ENCODE results near the gene TMEM8B.

Gene TMEM8B

DNA sequence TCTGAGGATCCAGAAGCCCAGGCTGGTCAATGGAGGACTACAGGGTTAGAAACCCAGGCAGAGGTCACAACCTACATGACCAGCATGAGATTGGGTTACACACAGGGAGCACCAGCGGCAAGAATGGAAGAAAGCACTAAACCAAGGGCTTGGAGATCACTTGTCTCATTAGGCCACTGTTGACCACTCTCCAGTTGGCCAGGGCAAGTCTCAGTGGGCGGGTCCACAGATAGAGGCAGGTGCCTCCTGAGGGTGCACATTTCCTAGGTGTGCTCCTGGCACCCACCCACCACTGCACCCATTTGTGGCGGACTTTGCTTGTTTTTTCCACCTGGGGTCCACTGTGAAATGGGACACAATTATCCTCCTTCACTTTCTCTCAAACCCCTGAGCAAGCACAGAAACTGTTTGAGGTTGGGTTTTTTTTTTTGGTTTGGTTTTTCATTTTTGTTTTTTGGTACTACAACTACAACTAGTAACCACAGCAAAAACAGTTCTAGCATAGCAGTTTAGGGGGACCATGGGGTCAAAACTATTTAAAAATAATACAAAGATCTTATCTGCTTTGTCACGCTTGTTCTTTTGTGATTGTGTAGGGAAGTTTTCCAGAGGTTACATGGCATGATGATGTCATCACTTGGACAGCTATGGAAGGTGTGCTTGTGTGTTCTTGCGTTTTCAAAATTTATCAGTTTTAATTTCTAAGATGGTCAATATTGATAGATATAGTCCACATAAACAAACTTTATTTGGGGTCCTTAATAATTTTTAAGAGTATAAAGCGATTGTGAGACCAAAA lies 31.5 kb upstream of the TMEM8B start:
- no peak overlapping the region for H3K4me3 ChIP-seq (ENCODE audit: low read depth, low read length)
- in situ Hi-C loops (cut with HindIII; ENCODE audit: low sequenced_read_pairs): no loop called here
- no peak for DNase-seq (ENCODE audit: low read depth)
- TF ChIP-seq, protein P1, sequence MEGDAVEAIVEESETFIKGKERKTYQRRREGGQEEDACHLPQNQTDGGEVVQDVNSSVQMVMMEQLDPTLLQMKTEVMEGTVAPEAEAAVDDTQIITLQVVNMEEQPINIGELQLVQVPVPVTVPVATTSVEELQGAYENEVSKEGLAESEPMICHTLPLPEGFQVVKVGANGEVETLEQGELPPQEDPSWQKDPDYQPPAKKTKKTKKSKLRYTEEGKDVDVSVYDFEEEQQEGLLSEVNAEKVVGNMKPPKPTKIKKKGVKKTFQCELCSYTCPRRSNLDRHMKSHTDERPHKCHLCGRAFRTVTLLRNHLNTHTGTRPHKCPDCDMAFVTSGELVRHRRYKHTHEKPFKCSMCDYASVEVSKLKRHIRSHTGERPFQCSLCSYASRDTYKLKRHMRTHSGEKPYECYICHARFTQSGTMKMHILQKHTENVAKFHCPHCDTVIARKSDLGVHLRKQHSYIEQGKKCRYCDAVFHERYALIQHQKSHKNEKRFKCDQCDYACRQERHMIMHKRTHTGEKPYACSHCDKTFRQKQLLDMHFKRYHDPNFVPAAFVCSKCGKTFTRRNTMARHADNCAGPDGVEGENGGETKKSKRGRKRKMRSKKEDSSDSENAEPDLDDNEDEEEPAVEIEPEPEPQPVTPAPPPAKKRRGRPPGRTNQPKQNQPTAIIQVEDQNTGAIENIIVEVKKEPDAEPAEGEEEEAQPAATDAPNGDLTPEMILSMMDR (IDR thresholded peaks at IDR 0.05; ENCODE audit: low read depth, low read length, missing control alignments): no peak

DNA sequence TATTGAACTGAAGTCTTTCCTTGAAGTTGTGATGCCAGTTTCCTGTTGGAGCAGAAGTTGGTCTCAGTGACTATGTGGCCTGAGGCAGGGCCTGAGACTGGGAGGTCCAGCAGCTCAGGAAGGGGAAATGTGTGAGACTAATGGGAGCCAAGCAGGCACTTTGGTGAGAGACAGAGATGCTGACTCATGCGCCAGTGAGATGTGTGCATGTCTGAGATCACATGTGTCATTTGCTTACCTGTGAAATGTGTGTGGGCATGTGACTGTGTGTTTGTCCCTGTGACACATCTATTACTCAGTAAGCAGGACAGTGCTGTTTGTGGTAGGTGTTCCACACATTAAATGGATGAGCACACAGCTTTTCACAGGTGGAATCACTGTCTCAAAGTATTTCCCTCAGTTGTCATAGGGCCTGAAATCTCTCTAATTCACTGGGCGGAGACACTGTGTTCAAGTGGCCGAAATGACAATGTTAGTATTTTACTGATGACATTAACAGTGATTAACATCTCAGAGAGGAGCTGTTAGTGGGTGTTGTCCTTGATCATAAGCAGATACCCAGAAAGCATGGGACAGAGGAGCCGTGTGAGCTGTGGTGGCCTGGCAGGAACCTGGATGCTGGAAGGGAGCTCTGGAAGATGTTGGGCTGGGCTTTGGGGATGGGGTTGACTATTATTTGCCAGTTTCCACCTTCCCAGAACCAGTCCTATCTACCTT lies 30.2 kb upstream of the TMEM8B start:
- DNase-seq (ENCODE audit: low read depth): no peak
- TF ChIP-seq, protein P1 (IDR thresholded peaks at IDR 0.05; ENCODE audit: low read depth, low read length, missing control alignments): no peak
- H3K4me3 ChIP-seq (ENCODE audit: low read depth, low read length): no peak overlapping the region
- in situ Hi-C loops (cut with HindIII; ENCODE audit: low sequenced_read_pairs): no loop called here

DNA sequence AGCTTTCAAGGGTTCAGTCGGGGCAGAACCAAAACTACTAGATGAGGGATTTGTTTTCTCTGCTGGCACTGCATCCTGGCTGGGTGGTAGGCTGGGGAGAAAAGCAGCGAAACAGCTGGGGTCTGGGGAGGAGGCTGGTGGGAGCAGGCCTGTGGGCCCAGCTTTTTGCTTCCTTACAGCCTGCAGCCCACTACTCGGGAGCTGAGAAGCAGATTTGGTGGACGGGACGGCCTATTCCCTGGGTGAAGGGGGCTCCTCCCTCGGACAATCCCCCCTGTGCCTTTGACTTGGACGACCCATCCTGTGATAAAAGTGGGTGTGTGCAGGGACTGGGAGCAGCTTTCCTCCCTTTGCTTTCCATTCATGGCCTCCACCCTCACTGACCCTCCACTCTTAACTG lies 28.5 kb upstream of the TMEM8B start:
- DNase-seq (ENCODE audit: low read depth): no peak
- H3K4me3 ChIP-seq (ENCODE audit: low read depth, low read length): no peak overlapping the region
- in situ Hi-C loops (cut with HindIII; ENCODE audit: low sequenced_read_pairs): no loop called here
- TF ChIP-seq, protein P1 (IDR thresholded peaks at IDR 0.05; ENCODE audit: low read depth, low read length, missing control alignments): no peak

GRCh38 chr9:35801328-35802128 lies 27.5 kb upstream of the TMEM8B start:
- in situ Hi-C loops (cut with HindIII; ENCODE audit: low sequenced_read_pairs): no loop called here
- TF ChIP-seq, protein P1 (IDR thresholded peaks at IDR 0.05; ENCODE audit: low read depth, low read length, missing control alignments): no peak
- DNase-seq (ENCODE audit: low read depth): no peak
- no peak overlapping the region for H3K4me3 ChIP-seq (ENCODE audit: low read depth, low read length)

DNA sequence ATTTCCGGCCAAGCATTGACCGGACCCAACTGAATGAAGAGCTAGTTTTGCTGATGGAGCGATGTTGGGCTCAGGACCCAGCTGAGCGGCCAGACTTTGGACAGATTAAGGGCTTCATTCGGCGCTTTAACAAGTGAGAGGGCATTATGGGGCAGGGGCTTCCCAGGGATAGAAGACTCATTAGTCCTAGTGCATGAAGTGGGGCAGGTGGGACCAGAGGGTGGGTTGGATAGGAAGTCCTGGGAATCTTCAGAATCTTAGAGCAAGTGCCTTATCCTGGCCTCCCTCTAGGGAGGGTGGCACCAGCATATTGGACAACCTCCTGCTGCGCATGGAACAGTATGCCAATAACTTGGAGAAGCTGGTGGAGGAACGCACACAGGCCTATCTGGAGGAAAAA lies 22.9 kb upstream of the TMEM8B start:
- TF ChIP-seq, protein P1 (IDR thresholded peaks at IDR 0.05; ENCODE audit: low read depth, low read length, missing control alignments): no peak
- no peak for DNase-seq (ENCODE audit: low read depth)
- H3K4me3 ChIP-seq (ENCODE audit: low read depth, low read length): no peak overlapping the region
- in situ Hi-C loops (cut with HindIII; ENCODE audit: low sequenced_read_pairs): no loop called here

DNA sequence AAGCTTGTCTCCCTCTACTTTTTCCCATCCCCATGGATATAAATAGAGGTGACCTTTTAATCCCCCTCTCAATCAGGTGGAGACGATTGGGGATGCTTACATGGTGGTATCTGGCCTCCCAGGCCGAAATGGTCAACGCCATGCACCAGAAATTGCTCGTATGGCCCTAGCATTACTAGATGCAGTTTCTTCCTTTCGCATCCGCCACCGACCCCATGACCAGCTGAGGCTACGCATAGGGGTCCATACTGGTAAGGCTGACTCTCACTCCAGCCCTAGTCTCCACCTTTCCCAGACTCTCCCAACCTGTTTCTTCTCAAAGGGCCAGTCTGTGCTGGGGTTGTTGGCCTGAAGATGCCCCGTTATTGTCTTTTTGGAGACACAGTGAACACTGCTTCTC lies 20.6 kb upstream of the TMEM8B start:
- in situ Hi-C loops (cut with HindIII; ENCODE audit: low sequenced_read_pairs): no loop called here
- H3K4me3 ChIP-seq (ENCODE audit: low read depth, low read length): no peak overlapping the region
- no peak for DNase-seq (ENCODE audit: low read depth)
- TF ChIP-seq, protein P1 (IDR thresholded peaks at IDR 0.05; ENCODE audit: low read depth, low read length, missing control alignments): no peak

Measured in astrocyte of the cerebellum (primary cell).